IPS-15b (cell line): Measurements from ENCODE around the gene CA14.
"Not testable (repeated sequence)": the region's sequence is repeated elsewhere in the genome, so short reads cannot be mapped to it uniquely, and the experiment has no call there.

Source experiments
- H3K27me3 ChIP-seq: one replicate; pipeline ENCODE4 v1.6.1; 2013; ENCODE audit warnings: low read length; ENCODE audit not compliant: control insufficient read depth, insufficient read depth
- H3K36me3 ChIP-seq: one replicate; pipeline ENCODE4 v1.6.1; 2013; ENCODE audit warnings: low read length; ENCODE audit not compliant: control insufficient read depth, insufficient read depth
- H3K4me1 ChIP-seq: one replicate; pipeline ENCODE4 v1.6.1; 2013; ENCODE audit warnings: mild to moderate bottlenecking, low read length; ENCODE audit not compliant: control insufficient read depth, insufficient read depth
- H3K4me3 ChIP-seq: one replicate; pipeline ENCODE4 v1.5.1; 2013; ENCODE audit warnings: low read depth, low read length
- H3K9ac ChIP-seq: one replicate; pipeline ENCODE4 v1.6.1; 2013; ENCODE audit warnings: low read depth, mild to moderate bottlenecking, low read length
- H3K9me3 ChIP-seq: one replicate; pipeline ENCODE4 v1.6.1; 2013; ENCODE audit warnings: mild to moderate bottlenecking, low read length; ENCODE audit not compliant: control insufficient read depth, insufficient read depth

Gene CA14

DNA sequence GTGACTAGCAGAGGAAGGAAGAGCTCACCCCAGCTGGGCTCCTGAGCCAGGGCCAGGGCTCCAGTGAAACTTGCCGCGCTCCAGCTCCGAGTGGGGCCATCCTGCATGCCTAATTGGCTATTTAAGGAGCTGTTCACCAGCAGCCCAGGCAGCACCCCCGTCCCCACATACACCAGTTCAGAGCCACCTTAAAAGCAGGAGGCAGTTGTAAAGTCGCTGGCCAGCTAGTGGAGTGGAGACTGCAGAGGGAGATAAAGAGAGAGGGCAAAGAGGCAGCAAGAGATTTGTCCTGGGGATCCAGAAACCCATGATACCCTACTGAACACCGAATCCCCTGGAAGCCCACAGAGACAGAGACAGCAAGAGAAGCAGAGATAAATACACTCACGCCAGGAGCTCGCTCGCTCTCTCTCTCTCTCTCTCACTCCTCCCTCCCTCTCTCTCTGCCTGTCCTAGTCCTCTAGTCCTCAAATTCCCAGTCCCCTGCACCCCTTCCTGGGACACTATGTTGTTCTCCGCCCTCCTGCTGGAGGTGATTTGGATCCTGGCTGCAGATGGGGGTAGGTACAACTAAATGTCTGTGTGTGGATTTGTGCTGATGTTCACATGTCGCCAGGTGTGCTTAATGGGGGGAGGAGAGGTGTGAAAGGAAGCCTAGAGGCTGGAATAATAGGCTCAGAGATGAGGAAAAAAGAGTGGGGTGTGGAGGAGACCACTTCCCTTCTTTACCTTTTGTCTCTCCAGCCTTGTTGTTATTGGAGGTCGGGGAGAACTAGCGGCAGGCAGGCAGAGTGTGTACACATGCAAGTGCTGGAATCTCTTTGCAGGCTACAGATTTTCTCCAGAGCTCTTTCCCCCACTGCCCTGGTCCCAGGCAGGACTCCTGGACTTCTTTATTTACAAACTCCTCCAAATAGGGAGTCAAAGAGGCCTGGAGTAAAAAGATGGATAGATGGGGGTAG, at the start of gene CA14:
CA14 (plus strand) TSS at position 151 of the 962 bp plus-strand sequence; CDS start at position 506, 355 bp downstream.
- Histone ChIP-seq H3K36me3 (peaks cover 10% of the 10 kb centered on the region), H3K4me1 (peaks cover 19% of the 10 kb centered on the region), H3K9ac (peak within 1 kb of the TSS; percentile 95), H3K9me3 (no peaks in the 10 kb centered on the region), H3K4me3 (peak within 1 kb of the TSS; percentile 77), H3K27me3 (no peaks in the 10 kb centered on the region)

DNA sequence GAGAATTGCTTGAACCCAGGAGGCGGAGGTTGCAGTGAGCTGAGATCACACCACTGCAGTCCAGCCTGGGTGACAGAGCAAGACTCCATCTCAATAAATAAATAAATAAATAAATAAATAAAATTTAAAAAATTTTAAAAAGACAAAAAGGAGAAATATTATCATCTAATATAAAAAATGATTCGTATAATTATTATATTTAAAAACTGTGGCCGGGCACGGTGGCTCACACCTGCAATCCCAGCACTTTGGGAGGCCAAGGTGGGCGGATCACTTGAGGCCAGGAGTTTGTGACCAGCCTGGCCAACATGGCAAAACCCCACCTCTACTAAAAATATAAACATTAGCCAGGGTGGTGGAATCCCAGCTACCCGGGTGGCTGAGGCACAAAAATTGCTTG, 49.1 kb upstream of the CA14 start:
- H3K27me3 ChIP-seq, H3K4me1 ChIP-seq, H3K36me3 ChIP-seq, H3K9me3 ChIP-seq, H3K4me3 ChIP-seq, H3K9ac ChIP-seq: not testable (repeated sequence)

DNA sequence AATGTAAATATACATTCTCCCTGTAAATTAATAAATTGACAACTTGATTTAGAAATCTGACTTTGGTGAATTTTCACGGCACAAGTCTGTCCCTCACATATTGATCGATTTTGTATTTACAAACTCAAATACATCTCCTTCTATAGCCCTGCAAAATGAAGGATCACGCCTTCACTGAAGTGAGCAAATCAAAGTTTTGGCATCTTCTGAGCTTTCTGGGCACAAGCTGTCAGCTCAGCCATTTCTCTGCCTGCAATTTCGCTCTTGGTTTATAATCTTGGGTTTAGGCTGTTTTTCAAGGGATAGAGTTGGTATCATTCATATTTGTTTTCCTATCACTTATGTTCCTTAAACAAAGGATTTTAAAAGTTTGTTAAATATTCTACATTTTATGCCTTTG, 47.5 kb upstream of the CA14 start:
- no peaks in the 10 kb centered on the region for H3K4me1 ChIP-seq
- H3K4me3 ChIP-seq = no peak overlapping the region
- no peak overlapping the region for H3K9ac ChIP-seq
- no peaks in the 10 kb centered on the region for H3K27me3 ChIP-seq
- no peaks in the 10 kb centered on the region for H3K36me3 ChIP-seq
- no peaks in the 10 kb centered on the region for H3K9me3 ChIP-seq

DNA sequence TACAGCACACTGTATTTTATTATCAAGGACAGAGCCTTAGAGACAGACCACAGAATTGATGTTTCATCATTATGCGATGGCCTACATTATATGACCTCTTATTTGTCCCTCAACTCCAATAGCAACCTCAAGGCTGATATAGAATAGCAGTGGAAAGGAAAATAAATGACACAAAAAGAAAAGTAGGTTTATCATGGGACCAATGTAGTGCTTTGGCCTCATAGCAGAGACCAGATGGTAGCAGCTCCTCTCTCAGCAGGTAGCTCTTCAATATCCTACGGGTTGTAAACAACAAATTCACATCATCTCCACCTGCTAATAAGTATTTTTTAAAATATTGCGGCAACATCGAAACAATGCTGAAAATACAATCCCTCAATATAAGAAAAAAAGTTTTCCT, 46.9 kb upstream of the CA14 start:
- H3K4me3 ChIP-seq = no peak overlapping the region
- no peaks in the 10 kb centered on the region for H3K36me3 ChIP-seq
- no peaks in the 10 kb centered on the region for H3K4me1 ChIP-seq
- H3K27me3 ChIP-seq = no peaks in the 10 kb centered on the region
- no peak overlapping the region for H3K9ac ChIP-seq
- no peaks in the 10 kb centered on the region for H3K9me3 ChIP-seq

DNA sequence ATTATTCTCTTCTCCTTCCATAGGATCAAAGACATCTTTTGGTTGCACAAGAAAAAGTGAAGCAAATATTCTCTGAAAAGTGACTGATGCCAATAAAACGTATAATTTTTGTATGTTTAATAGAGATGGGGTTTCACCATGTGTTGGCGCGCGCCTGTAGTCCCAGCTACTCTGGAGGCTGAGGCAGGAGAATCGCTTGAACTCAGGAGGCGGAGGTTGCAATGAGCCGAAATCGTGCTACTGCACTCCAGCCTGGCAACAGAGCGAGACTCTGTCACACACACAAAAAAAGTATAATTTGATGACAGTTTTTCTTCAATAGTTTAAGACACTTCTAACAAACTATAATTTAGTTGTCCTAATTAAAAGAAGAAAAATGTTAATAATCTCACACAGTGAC, 45.5 kb upstream of the CA14 start:
- no peaks in the 10 kb centered on the region for H3K36me3 ChIP-seq
- H3K4me3 ChIP-seq = no peak overlapping the region
- H3K27me3 ChIP-seq = no peaks in the 10 kb centered on the region
- no peaks in the 10 kb centered on the region for H3K4me1 ChIP-seq
- no peaks in the 10 kb centered on the region for H3K9me3 ChIP-seq
- no peak overlapping the region for H3K9ac ChIP-seq

DNA sequence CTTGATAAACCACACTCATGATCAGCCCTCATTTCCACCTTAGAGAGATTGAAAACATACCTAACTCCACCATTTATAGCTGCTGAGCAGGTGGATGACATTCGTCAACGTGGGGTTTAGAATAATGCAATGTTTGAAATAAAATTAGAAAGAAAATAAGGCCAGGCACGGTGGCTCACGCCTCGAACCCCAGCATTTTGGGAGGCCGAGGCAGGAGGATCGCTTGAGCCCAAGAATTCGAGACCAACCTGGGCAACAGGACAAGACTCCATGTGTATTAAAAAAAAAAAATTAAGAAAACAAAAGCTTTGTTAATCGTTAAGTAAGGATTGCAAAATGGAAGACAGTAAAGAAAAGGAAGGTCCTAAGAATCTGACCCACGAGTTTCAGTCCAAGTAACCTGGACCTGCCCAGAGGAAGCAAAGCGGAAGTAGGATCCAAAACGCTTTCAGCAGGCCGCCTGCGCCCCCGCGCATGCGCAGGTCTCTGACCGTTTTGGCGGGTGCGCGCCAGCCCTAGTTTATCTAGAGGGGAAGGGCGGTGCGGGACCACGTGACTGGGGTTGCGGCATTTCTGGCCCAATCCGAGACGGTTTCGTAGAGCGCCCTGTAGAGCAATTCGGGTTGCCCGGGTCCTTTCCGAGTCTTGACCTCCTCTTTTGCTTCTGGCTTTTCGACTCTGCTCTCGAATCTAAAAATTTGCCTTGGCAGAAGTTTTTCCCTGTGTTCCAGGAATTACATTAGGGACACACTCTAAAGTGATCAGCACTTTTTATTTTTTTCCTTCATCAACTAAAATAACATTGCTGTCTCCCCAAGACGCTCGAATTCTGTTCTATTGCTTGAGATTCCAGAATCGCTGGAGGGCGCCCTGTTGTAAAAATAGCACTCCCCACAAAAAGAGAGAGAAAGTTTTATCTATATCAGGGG, 44.1 kb upstream of the CA14 start:
- Histone ChIP-seq H3K36me3 (no peaks in the 10 kb centered on the region), H3K9ac (peak overlapping the region; percentile 63), H3K27me3 (no peaks in the 10 kb centered on the region), H3K9me3 (no peaks in the 10 kb centered on the region), H3K4me1 (no peaks in the 10 kb centered on the region), H3K4me3 (peak overlapping the region; percentile 62)

GRCh38 chr1:150214099-150214756, 43.3 kb upstream of the CA14 start:
- Histone ChIP-seq H3K9ac (peak overlapping the region; percentile 63), H3K4me3 (peak overlapping the region; percentile 62)
- H3K4me1 ChIP-seq, H3K9me3 ChIP-seq, H3K36me3 ChIP-seq, H3K27me3 ChIP-seq: not testable (repeated sequence)

GRCh38 chr1:150215855-150216254, 41.7 kb upstream of the CA14 start:
- not testable (repeated sequence) for H3K4me3 ChIP-seq

GRCh38 chr1:150221552-150221951, 36.0 kb upstream of the CA14 start:
- H3K4me1 ChIP-seq = no peaks in the 10 kb centered on the region
- no peak overlapping the region for H3K4me3 ChIP-seq
- no peak overlapping the region for H3K9ac ChIP-seq
- H3K27me3 ChIP-seq = no peaks in the 10 kb centered on the region
- H3K36me3 ChIP-seq = peaks cover 2% of the 10 kb centered on the region
- H3K9me3 ChIP-seq = no peaks in the 10 kb centered on the region

More at GRCh38 chr1:150215855-150216254, 41.7 kb upstream of the CA14 start:
- H3K36me3 ChIP-seq, H3K9me3 ChIP-seq, H3K27me3 ChIP-seq, H3K9ac ChIP-seq, H3K4me1 ChIP-seq: not testable (repeated sequence)

GRCh38 chr1:150224983-150225382, 32.6 kb upstream of the CA14 start:
- no peak overlapping the region for H3K4me3 ChIP-seq
- no peak overlapping the region for H3K9ac ChIP-seq
- no peaks in the 10 kb centered on the region for H3K4me1 ChIP-seq
- no peaks in the 10 kb centered on the region for H3K9me3 ChIP-seq
- no peaks in the 10 kb centered on the region for H3K27me3 ChIP-seq
- peaks cover 10% of the 10 kb centered on the region for H3K36me3 ChIP-seq

- H3K9me3 ChIP-seq = no peaks in the 10 kb centered on the region
- H3K36me3 ChIP-seq = peaks cover 10% of the 10 kb centered on the region
- no peak overlapping the region for H3K4me3 ChIP-seq
- H3K27me3 ChIP-seq = no peaks in the 10 kb centered on the region
- H3K9ac ChIP-seq = no peak overlapping the region
- H3K4me1 ChIP-seq = no peaks in the 10 kb centered on the region
Measured at GRCh38 chr1:150225546-150225945, 32.0 kb upstream of the CA14 start.
